GM21619 (cell line): ENCODE data around the gene C2CD2.
"Not testable (repeated sequence)": the region's sequence is repeated elsewhere in the genome, so short reads cannot be mapped to it uniquely, and the experiment has no call there.

ENCODE experiments used
- ATAC-seq: cut with Tn5 transposase; IDR thresholded peaks from one replicate; pipeline ENCODE4 v1.9.1; 2021; ENCODE audit not compliant: unreplicated experiment

Gene C2CD2

GRCh38 chr21:41975391-41976272, 21.8 kb upstream of the C2CD2 start:
- ATAC-seq: no peak

- ATAC-seq: no peak
Measured at GRCh38 chr21:41974752-41975053, 20.9 kb upstream of the C2CD2 start.

GRCh38 chr21:41973861-41974751, 20.3 kb upstream of the C2CD2 start:
- ATAC-seq: no peak

- ATAC-seq: no peak
Measured at GRCh38 chr21:41973427-41973831, 19.6 kb upstream of the C2CD2 start.

- no peak for ATAC-seq
Measured at GRCh38 chr21:41972511-41973205, 18.8 kb upstream of the C2CD2 start.

GRCh38 chr21:41971891-41972290, 18.1 kb upstream of the C2CD2 start:
- ATAC-seq: no peak

- no peak for ATAC-seq
Measured at GRCh38 chr21:41970751-41971653, 17.2 kb upstream of the C2CD2 start.

- ATAC-seq: no peak
Measured at GRCh38 chr21:41970106-41970391, 16.2 kb upstream of the C2CD2 start.

- no peak for ATAC-seq
Measured at GRCh38 chr21:41967708-41968107, 13.9 kb upstream of the C2CD2 start.

- ATAC-seq: no peak
Measured at GRCh38 chr21:41966872-41967621, 13.2 kb upstream of the C2CD2 start.

- no peak for ATAC-seq
Measured at GRCh38 chr21:41966041-41966833, 12.4 kb upstream of the C2CD2 start.

GRCh38 chr21:41965461-41966013, 11.7 kb upstream of the C2CD2 start:
- no peak for ATAC-seq

- ATAC-seq: no peak
Measured at GRCh38 chr21:41965045-41965444, 11.2 kb upstream of the C2CD2 start.

- no peak for ATAC-seq
Measured at GRCh38 chr21:41964171-41964570, 10.4 kb upstream of the C2CD2 start.

- ATAC-seq: no peak
Measured at GRCh38 chr21:41962425-41962966, 8.7 kb upstream of the C2CD2 start.

- ATAC-seq: no peak
Measured at GRCh38 chr21:41961753-41962152, 7.9 kb upstream of the C2CD2 start.

GRCh38 chr21:41961282-41961701, 7.5 kb upstream of the C2CD2 start:
- ATAC-seq: no peak

GRCh38 chr21:41960386-41960785, 6.6 kb upstream of the C2CD2 start:
- ATAC-seq: no peak

GRCh38 chr21:41959697-41960096, 5.9 kb upstream of the C2CD2 start:
- not testable (repeated sequence) for ATAC-seq
